Glomerular visceral epithelial cell (primary cell): ENCODE results near the gene MED28.
"Not testable (repeated sequence)": the region's sequence is repeated elsewhere in the genome, so short reads cannot be mapped to it uniquely, and the experiment has no call there.

Source experiments
- DNase-seq: peaks from one replicate; pipeline ENCODE4 v3.0.0-alpha.2; 2016; ENCODE audit errors: extremely low spot score

The MED28 gene

GRCh38 chr4:17616283-17616682, 1.8 kb downstream of the MED28 start:
- no peak for DNase-seq

GRCh38 chr4:17618926-17619325, 4.5 kb downstream of the MED28 start:
- DNase-seq: no peak

GRCh38 chr4:17619416-17620105, 5.1 kb downstream of the MED28 start:
- no peak for DNase-seq

- DNase-seq: no peak
Measured at GRCh38 chr4:17623451-17624001, 9.1 kb downstream of the MED28 start.

- DNase-seq: no peak
Measured at GRCh38 chr4:17624821-17625220, 10.4 kb downstream of the MED28 start.

- no peak for DNase-seq
Measured at GRCh38 chr4:17630228-17630627, 15.8 kb downstream of the MED28 start.

- no peak for DNase-seq
Measured at GRCh38 chr4:17633600-17633999, 19.2 kb downstream of the MED28 start.

GRCh38 chr4:17635056-17635455, 20.6 kb downstream of the MED28 start:
- DNase-seq: no peak

GRCh38 chr4:17636341-17636695, 21.9 kb downstream of the MED28 start:
- DNase-seq: no peak

GRCh38 chr4:17636696-17637622, 22.5 kb downstream of the MED28 start:
- DNase-seq: peak; percentile 75

- DNase-seq: no peak
Measured at GRCh38 chr4:17639136-17639535, 24.7 kb downstream of the MED28 start.

- no peak for DNase-seq
Measured at GRCh38 chr4:17642398-17642783, 27.9 kb downstream of the MED28 start.

- no peak for DNase-seq
Measured at GRCh38 chr4:17646693-17647092, 32.3 kb downstream of the MED28 start.

GRCh38 chr4:17647176-17647806, 32.9 kb downstream of the MED28 start:
- DNase-seq: no peak

- no peak for DNase-seq
Measured at GRCh38 chr4:17647927-17648326, 33.5 kb downstream of the MED28 start.

- no peak for DNase-seq
Measured at GRCh38 chr4:17650406-17650805, 36.0 kb downstream of the MED28 start.

- no peak for DNase-seq
Measured at GRCh38 chr4:17654701-17655100, 40.3 kb downstream of the MED28 start.

- DNase-seq: no peak
Measured at GRCh38 chr4:17657090-17657489, 42.6 kb downstream of the MED28 start.

GRCh38 chr4:17657849-17658248, 43.4 kb downstream of the MED28 start:
- no peak for DNase-seq

- not testable (repeated sequence) for DNase-seq
Measured at GRCh38 chr4:17659196-17659595, 44.8 kb downstream of the MED28 start.

GRCh38 chr4:17662694-17663093, 48.3 kb downstream of the MED28 start:
- DNase-seq: no peak

- DNase-seq: no peak
Measured at GRCh38 chr4:17664755-17665154, 50.3 kb downstream of the MED28 start.
